Raji (cell line): ENCODE data around the gene TUBB.

ENCODE experiments used
- POLR2A ChIP-seq: IDR thresholded peaks from 2 replicates; pipeline ENCODE4 v1.6.1; 2011; ENCODE audit warnings: low read depth, low read length, control low read depth; ENCODE audit not compliant: insufficient read depth

TUBB gene

GRCh38 chr6:30757261-30757904 is 37.2 kb downstream of the TUBB start:
- TF ChIP-seq POLR2A: no peak

GRCh38 chr6:30759575-30760239 is 39.6 kb downstream of the TUBB start:
- no peak for TF ChIP-seq POLR2A

GRCh38 chr6:30760549-30760948 is 40.4 kb downstream of the TUBB start:
- no peak for TF ChIP-seq POLR2A

- no peak for TF ChIP-seq POLR2A
These were observed 41.8 kb downstream of the TUBB start for GRCh38 chr6:30761791-30762429.

DNA sequence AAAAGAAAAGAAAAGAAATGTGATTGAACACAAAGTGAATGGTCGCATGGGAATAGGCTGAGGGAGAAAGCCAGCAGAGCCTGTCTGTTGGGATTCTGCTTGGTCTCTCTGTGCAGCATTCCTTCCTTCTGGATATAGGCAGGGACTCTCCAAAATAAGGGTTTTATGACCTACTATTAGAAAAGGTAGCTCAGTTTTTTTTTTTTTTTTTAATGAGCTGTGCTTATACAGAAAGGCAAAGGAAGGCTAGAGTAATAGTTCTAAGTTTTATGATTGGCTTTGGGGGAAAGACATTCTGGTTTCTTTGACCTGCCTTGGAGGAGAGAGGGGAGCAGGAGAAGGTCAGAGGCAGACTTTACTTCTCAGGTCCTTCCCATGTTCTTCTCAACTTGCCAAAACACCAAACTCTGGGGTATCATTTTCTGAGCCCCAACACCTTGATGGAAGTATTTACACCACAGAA is 43.0 kb downstream of the TUBB start:
- TF ChIP-seq POLR2A: no peak

DNA sequence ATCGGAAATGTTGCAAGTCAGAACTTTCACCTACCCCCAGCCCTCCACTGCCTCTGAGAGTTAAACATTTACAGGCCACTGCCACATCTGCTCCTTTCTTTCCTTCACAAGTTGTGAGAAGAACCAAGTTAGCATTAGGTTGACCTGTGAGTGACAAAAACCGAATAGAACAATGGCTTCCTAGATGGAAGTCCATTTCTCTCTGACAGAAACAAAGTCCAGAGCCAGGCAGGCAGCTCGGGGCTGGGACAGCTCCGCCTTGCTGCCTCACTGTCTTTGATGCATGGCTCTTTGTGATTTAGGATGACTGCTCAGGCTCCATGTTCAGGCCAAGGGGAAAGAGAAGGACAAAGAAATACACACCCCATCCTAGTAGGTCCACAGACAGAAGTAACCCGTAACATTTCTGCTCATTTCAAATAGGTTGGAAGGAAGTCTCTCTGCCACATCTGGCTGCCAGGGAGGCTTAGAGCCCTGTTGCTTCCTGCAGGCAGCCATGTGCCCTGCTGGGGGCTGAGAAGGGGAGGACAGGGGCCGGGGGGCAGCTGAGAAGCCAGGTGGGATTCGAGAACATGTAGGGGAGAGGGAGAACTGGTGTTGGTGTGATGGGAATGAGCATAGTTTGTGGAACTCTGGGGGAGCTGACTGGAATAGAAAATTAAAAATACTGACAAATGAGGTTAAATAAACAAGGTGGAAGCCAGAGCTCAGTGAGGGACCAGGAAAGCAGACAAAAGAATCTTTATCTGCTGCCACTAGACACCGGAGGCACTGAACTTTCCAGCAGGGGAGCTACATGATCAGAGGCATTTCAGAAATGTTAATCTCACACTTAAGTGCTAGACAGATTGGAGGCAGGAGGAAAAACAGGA is 43.7 kb downstream of the TUBB start:
- TF ChIP-seq POLR2A: no peak

- TF ChIP-seq POLR2A: no peak
These were observed 46.5 kb downstream of the TUBB start for GRCh38 chr6:30766461-30767157.

DNA sequence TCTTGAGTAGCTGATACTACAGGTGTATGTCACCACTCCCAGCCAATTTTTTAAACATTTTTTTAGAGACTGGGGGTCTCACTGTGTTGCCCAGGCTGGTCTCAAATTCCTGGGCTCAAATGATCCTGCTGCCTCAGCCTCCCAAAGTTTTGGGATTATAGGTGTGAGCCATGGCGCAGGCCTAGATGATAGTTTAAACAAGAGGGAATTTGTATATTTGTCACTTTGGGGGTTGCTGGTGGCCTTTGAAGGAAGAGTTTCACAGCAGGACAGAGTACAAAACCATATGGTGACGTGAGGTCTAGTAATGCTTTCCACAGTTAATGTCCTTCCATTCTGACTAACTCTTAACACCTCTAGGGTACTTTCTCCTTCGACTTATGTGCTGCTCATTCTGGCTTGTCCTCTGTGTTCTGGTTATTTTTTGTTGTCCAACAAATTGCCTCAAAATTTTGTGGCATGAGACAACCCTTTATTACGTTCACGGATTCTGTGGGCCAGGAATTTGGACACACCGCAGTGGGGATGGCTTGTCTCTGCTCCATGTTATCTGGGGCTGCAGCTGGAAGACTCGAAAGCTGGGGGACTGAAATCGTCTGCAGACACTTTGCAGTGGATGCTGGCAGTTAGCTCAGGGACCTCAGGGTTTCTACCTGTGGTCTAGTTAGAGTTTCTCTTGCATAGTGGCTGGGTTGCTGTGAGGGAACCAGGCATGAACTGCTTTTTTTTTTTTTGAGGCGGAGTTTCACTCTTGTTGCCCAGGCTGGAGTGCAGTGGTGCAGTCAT is 47.2 kb downstream of the TUBB start:
- TF ChIP-seq POLR2A: no peak

DNA sequence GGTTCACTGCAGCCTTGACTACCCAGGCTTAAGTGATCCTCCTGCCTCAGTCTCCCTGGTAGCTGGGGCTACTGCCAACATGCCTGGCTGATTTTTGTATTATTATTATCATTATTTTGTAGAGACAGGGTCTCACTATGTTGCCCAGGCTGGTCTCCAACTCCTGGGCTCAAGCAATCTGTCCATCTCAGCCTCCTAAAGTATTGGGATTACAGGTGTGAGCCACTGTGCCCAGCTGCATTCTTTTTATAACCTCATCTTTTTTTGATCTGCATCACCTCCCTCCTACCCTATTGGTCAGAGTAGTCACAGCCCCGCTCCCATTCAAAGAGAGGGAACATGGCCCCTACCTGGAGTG is 47.8 kb downstream of the TUBB start:
- no peak for TF ChIP-seq POLR2A

DNA sequence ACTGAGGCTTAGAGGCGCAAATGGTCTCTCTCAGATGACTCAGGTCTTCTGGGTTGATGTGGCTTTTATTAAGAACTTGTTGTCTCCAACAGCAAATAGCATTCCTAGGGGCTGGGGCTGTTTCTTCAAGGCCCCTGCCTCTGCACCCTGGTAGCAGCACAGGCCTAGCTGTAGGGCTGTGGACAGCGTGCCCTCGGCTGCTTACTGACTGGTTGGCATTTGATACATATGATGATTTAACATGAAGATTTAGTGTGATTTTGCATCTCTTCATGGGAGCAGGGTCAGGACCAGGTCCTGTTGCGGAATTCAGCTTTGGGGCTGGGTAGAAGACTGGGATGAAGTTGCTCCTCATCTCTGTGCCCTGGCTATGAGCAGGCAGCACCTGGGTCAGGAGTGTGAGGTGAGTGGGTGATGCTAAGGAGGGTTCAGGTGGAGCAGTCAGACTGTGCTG is 48.5 kb downstream of the TUBB start:
- no peak for TF ChIP-seq POLR2A

- no peak for TF ChIP-seq POLR2A
These were observed 49.1 kb downstream of the TUBB start for GRCh38 chr6:30769088-30769852.

DNA sequence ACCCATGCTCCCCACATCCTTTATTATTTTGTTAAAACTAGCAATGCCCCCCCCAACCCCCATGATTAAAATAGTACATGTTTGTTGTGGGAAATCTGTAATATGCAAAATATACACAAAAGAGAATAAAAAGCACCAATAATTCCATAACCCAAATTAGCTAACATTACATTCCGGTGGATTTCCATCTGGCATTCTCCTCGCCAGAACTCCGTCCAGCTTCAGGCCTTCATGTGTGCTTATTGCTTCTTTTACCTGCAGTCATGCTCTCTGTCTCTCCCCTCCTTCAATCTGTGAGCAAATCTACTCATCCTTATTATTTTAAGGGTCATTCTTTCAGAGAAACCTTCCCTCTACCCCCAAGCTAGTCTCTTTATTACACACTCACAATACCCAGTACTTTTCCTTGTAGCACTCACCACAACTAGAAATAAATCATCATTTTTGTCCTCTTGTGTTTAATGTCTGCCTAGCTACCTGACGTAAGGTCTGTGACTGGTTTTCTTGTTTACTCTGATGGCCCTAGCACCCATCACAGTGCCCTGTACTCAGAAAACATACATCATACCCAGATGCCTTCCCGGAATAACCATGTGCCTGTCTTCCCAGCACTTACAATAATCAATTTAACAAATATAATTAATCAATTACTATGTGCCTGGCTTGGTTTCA is 49.8 kb downstream of the TUBB start:
- TF ChIP-seq POLR2A: no peak

DNA sequence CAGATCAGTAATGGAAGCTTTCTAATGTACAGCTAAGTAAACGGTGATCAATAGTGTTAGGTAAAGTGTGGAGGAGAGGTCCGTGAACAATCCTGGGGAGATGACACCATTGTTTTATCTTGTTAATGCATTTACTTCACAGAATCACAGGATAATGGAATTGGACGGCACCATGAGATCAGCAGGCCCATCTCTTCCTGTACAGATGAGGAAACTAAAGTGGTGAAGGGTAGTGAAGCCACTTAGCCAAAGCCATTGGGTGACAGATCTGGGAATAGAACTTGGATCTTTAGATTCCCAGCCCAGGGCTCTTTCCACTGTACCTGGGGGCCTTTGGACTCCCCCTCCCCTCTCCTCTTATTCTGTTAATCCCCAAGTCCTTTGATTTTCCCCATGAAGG is 50.4 kb downstream of the TUBB start:
- TF ChIP-seq POLR2A: no peak
